ENCODE measurements around the gene TLK1. TPM values are rescaled to one million over a fixed set of nuclear protein-coding genes. Genes with fewer than 3 reads are reported as not detected.

The TLK1 gene
- total and polyA plus RNA-seq, 2 donors (not counting 3 experiments of a cell fraction or from before 2014, with no cell fraction given), result 5.8 to 62.7 TPM

GRCh38 chr2:170999654-171000053 is 161.0 kb downstream of the TLK1 start:
- no peak overlapping the region for H2AFZ ChIP-seq (ENCODE audit: low read depth, low read length)
- H3K9me1 ChIP-seq (replicated peaks; ENCODE audit: control insufficient read depth, extremely low read depth, insufficient read depth, low read length), result no peaks in the 10 kb centered on the region
- DNase-seq (ENCODE audit: low read depth, low spot score), result no peak
- no peaks in the 10 kb centered on the region for H3K9me3 ChIP-seq (replicated peaks; ENCODE audit: control insufficient read depth, insufficient read depth, low read length)
- no peak overlapping the region for H3K4me2 ChIP-seq (ENCODE audit: insufficient read depth, low read length)
- intact Hi-C loops (cut with micrococcal nuclease) (no loop called here), dilution Hi-C loops (cut with MboI; ENCODE audit: extremely low pct_ligation_motif_present, low sequenced_read_pairs) (no loop called here)
- CTCF ChIA-PET, result interaction anchor here (1.1 kb wide), 1 partner anchor 9 kb away, joined by 3 read pairs; no protein-coding TSS in a partner anchor
- no peak overlapping the region for H3K27ac ChIP-seq (ENCODE audit: insufficient read depth, low read depth, low read length)
- no peak for FAIRE-seq
- H3K9ac ChIP-seq (replicated peaks; ENCODE audit: extremely low read depth, insufficient read depth, low read length), result no peak overlapping the region
- POLR2A ChIA-PET, result no interaction called here
- H3K79me2 ChIP-seq (ENCODE audit: control insufficient read depth, insufficient read depth, low read length), result no peaks in the 10 kb centered on the region
- no peak overlapping the region for H3K4me3 ChIP-seq (replicated peaks in 1 of 3; ENCODE audit: insufficient read depth in 1 of 3, low read depth in 1 of 3, low read length in 3 of 3)
- no peaks in the 10 kb centered on the region for H3K27me3 ChIP-seq (ENCODE audit: control insufficient read depth in 2 of 2, insufficient read depth in 2 of 2, low read length in 2 of 2)
- no peaks in the 10 kb centered on the region for H3K4me1 ChIP-seq (ENCODE audit: control insufficient read depth, extremely low read depth, insufficient read depth, low read length)
- no peak for TF ChIP-seq MAX (IDR thresholded peaks at IDR 0.05; ENCODE audit: insufficient read depth, insufficient read length)
- TF ChIP-seq JUN (IDR thresholded peaks at IDR 0.05; ENCODE audit: borderline replicate concordance, insufficient read depth, insufficient read length, low read depth), result no peak
- TF ChIP-seq GATA2 (IDR thresholded peaks at IDR 0.05; ENCODE audit: insufficient read depth, insufficient read length, low read depth, low read length), result no peak
- no peak for TF ChIP-seq FOS (IDR thresholded peaks at IDR 0.05; ENCODE audit: borderline replicate concordance, insufficient read depth, low read length)
- no peak for TF ChIP-seq CTCF (IDR thresholded peaks at IDR 0.05; ENCODE audit: extremely low read depth in 1 of 2, insufficient read depth in 1 of 2, low read depth in 1 of 2, low read length in 2 of 2)
- no peak for TF ChIP-seq MYC (IDR thresholded peaks at IDR 0.05; ENCODE audit: low read depth, low read length)
- TF ChIP-seq POLR2AphosphoS5 (IDR thresholded peaks at IDR 0.05; ENCODE audit: insufficient read depth, low read depth, low read length), result no peak
- TF ChIP-seq EZH2 (IDR thresholded peaks at IDR 0.05; ENCODE audit: borderline replicate concordance, low read depth, low read length, severe bottlenecking), result no peak
- TF ChIP-seq POLR2A (IDR thresholded peaks at IDR 0.05; ENCODE audit: low read depth, low read length), result no peak
- peaks cover 0 to 3% of the 10 kb centered on the region in 2 experiments for H3K36me3 ChIP-seq (ENCODE audit: control insufficient read depth in 2 of 2, extremely low read depth in 1 of 2, insufficient read depth in 2 of 2, low read length in 2 of 2)
- H4K20me1 ChIP-seq (replicated peaks; ENCODE audit: control insufficient read depth, extremely low read depth, insufficient read depth, low read length), result no peaks in the 10 kb centered on the region
- no TSS peak for BruUV-seq (replicated peaks)

Measured in endothelial cell of umbilical vein (primary cell).